Effector memory CD8-positive, alpha-beta T cell (primary cell): ENCODE measurements around the gene LCN10.
"Not testable (repeated sequence)": the region's sequence is repeated elsewhere in the genome, so short reads cannot be mapped to it uniquely, and the experiment has no call there.

Experiments
- ATAC-seq: fragments of 150-1000 bp; cut with Tn5 transposase; replicated peaks from 2 replicates; pipeline ENCODE4 v1.10.0; 2021; ENCODE audit warnings: mild to moderate bottlenecking, moderate library complexity
- DNase-seq, 3 experiments: peaks; one replicate each; pipeline ENCODE4 v3.0.0; 2021
- H3K27ac Mint-ChIP-seq, 2 donors: one replicate each; pipeline ENCODE4 v1.8.0; 2022; ENCODE audit warnings: mild to moderate bottlenecking in 2 of 2, mixed read lengths in 2 of 2, moderate library complexity in 2 of 2
- H3K27me3 Mint-ChIP-seq, 2 donors: one replicate each; pipeline ENCODE4 v1.8.0; 2022; ENCODE audit warnings: mixed read lengths in 2 of 2
- H3K36me3 Mint-ChIP-seq: one replicate; pipeline ENCODE4 v1.8.0; 2022; ENCODE audit warnings: mild to moderate bottlenecking, moderate library complexity, mixed read lengths; ENCODE audit not compliant: insufficient read depth
- H3K4me1 Mint-ChIP-seq, 2 donors: one replicate each; pipeline ENCODE4 v1.8.0; 2022; ENCODE audit warnings: low read depth in 2 of 2, mixed read lengths in 2 of 2
- H3K4me3 Mint-ChIP-seq, 2 donors: one replicate each; pipeline ENCODE4 v1.8.0; 2022; ENCODE audit warnings: mild to moderate bottlenecking in 2 of 2, mixed read lengths in 2 of 2, moderate library complexity in 2 of 2
- H3K9me3 Mint-ChIP-seq, 2 donors: one replicate each; pipeline ENCODE4 v1.8.0; 2022; ENCODE audit warnings: mixed read lengths in 2 of 2

The LCN10 gene

GRCh38 chr9:136765041-136765440 is 22.3 kb upstream of the LCN10 start:
- H3K27ac Mint-ChIP-seq: peak overlapping the region in 1 of 2 donors; percentile 57

GRCh38 chr9:136764301-136764891 is 21.7 kb upstream of the LCN10 start, which contains the start of gene LCN15:
Gene LCN15 (minus strand): TSS chr9:136764518. CDS start chr9:136764488, 30 bp downstream.
- no peak for ATAC-seq
- Mint-ChIP-seq H3K27me3 (peaks cover 7 to 36% of the 10 kb centered on the region in 2 donors), H3K9me3 (no peaks in the 10 kb centered on the region), H3K4me3 (no peak within 1 kb of the TSS), H3K4me1 (peaks cover 8% of the 10 kb centered on the region in 2 donors), H3K27ac (peak within 1 kb of the TSS in 1 of 2 donors; percentile 57), H3K36me3 (peaks cover 4% of the 10 kb centered on the region)
- DNase-seq: no peak

More at GRCh38 chr9:136765041-136765440, 22.3 kb upstream of the LCN10 start:
- no peaks in the 10 kb centered on the region for H3K9me3 Mint-ChIP-seq
- no peak for ATAC-seq
- peaks cover 8 to 12% of the 10 kb centered on the region in 2 donors for H3K4me1 Mint-ChIP-seq
- H3K27me3 Mint-ChIP-seq: peaks cover 7 to 37% of the 10 kb centered on the region in 2 donors
- peaks cover 7% of the 10 kb centered on the region for H3K36me3 Mint-ChIP-seq
- no peak overlapping the region for H3K4me3 Mint-ChIP-seq
- no peak for DNase-seq

- H3K9me3 Mint-ChIP-seq: no peaks in the 10 kb centered on the region
- H3K27me3 Mint-ChIP-seq: peaks cover 7 to 36% of the 10 kb centered on the region in 2 donors
- DNase-seq (no peak), ATAC-seq (no peak)
- H3K4me1 Mint-ChIP-seq: peaks cover 8% of the 10 kb centered on the region in 2 donors
- H3K27ac Mint-ChIP-seq: no peak overlapping the region
- H3K4me3 Mint-ChIP-seq: no peak overlapping the region
- peaks cover 4% of the 10 kb centered on the region for H3K36me3 Mint-ChIP-seq
Measured at GRCh38 chr9:136763649-136764035, 20.9 kb upstream of the LCN10 start.

GRCh38 chr9:136762915-136763648 is 20.3 kb upstream of the LCN10 start:
- DNase-seq (no peak), ATAC-seq (no peak)
- Mint-ChIP-seq H3K4me1 (peaks cover 8% of the 10 kb centered on the region in 2 donors), H3K36me3 (peaks cover 4% of the 10 kb centered on the region), H3K4me3 (no peak overlapping the region), H3K9me3 (no peaks in the 10 kb centered on the region), H3K27ac (no peak overlapping the region), H3K27me3 (peaks cover 7 to 36% of the 10 kb centered on the region in 2 donors)

GRCh38 chr9:136762221-136762691 is 19.5 kb upstream of the LCN10 start:
- DNase-seq (no peak), ATAC-seq (no peak)
- H3K27me3 Mint-ChIP-seq: peaks cover 7 to 27% of the 10 kb centered on the region in 2 donors
- no peak overlapping the region for H3K27ac Mint-ChIP-seq
- H3K4me1 Mint-ChIP-seq: peaks cover 8% of the 10 kb centered on the region in 2 donors
- H3K9me3 Mint-ChIP-seq: no peaks in the 10 kb centered on the region
- H3K36me3 Mint-ChIP-seq: peaks cover 4% of the 10 kb centered on the region
- H3K4me3 Mint-ChIP-seq: no peak overlapping the region

GRCh38 chr9:136761545-136761981 is 18.8 kb upstream of the LCN10 start:
- H3K4me1 Mint-ChIP-seq: peaks cover 3 to 4% of the 10 kb centered on the region in 2 donors
- H3K9me3 Mint-ChIP-seq: no peaks in the 10 kb centered on the region
- H3K27ac Mint-ChIP-seq: no peak overlapping the region
- peaks cover 1 to 24% of the 10 kb centered on the region in 2 donors for H3K27me3 Mint-ChIP-seq
- no peak overlapping the region for H3K4me3 Mint-ChIP-seq
- ATAC-seq (no peak), DNase-seq (no peak)
- peaks cover 4% of the 10 kb centered on the region for H3K36me3 Mint-ChIP-seq

GRCh38 chr9:136760834-136761544 is 18.2 kb upstream of the LCN10 start:
- peaks cover 0 to 30% of the 10 kb centered on the region in 2 donors for H3K27me3 Mint-ChIP-seq
- ATAC-seq: peak; percentile 28
- not testable (repeated sequence) for DNase-seq, H3K4me3 Mint-ChIP-seq, H3K9me3 Mint-ChIP-seq, H3K4me1 Mint-ChIP-seq, H3K27ac Mint-ChIP-seq, H3K36me3 Mint-ChIP-seq

- no peaks in the 10 kb centered on the region for H3K4me1 Mint-ChIP-seq
- peaks cover 4% of the 10 kb centered on the region for H3K36me3 Mint-ChIP-seq
- no peaks in the 10 kb centered on the region for H3K9me3 Mint-ChIP-seq
- H3K27ac Mint-ChIP-seq: no peak overlapping the region
- H3K27me3 Mint-ChIP-seq: peaks cover 0 to 35% of the 10 kb centered on the region in 2 donors
- ATAC-seq (no peak), DNase-seq (no peak)
- no peak overlapping the region for H3K4me3 Mint-ChIP-seq
Measured at GRCh38 chr9:136760424-136760823, 17.7 kb upstream of the LCN10 start.

GRCh38 chr9:136759436-136760325 is 16.9 kb upstream of the LCN10 start:
- Mint-ChIP-seq H3K36me3 (peaks cover 4% of the 10 kb centered on the region), H3K4me1 (no peaks in the 10 kb centered on the region), H3K9me3 (no peaks in the 10 kb centered on the region), H3K4me3 (no peak overlapping the region), H3K27ac (no peak overlapping the region), H3K27me3 (peaks cover 0 to 38% of the 10 kb centered on the region in 2 donors)
- DNase-seq (no peak), ATAC-seq (no peak)

GRCh38 chr9:136759001-136759400 is 16.3 kb upstream of the LCN10 start:
- Mint-ChIP-seq H3K4me3 (no peak overlapping the region), H3K27me3 (peaks cover 0 to 38% of the 10 kb centered on the region in 2 donors), H3K9me3 (no peaks in the 10 kb centered on the region), H3K36me3 (peaks cover 3% of the 10 kb centered on the region), H3K4me1 (no peaks in the 10 kb centered on the region), H3K27ac (no peak overlapping the region)
- ATAC-seq: no peak
- DNase-seq: no peak

- Mint-ChIP-seq H3K27ac (no peak overlapping the region), H3K4me1 (no peaks in the 10 kb centered on the region), H3K36me3 (no peaks in the 10 kb centered on the region), H3K27me3 (peaks cover 0 to 38% of the 10 kb centered on the region in 2 donors), H3K4me3 (no peak overlapping the region), H3K9me3 (peaks cover 0 to 3% of the 10 kb centered on the region in 2 donors)
- ATAC-seq: no peak
- DNase-seq: no peak
Measured at GRCh38 chr9:136757751-136758140, 15.0 kb upstream of the LCN10 start.

- no peak for DNase-seq
- ATAC-seq: no peak
- Mint-ChIP-seq H3K4me3 (peak overlapping the region in 1 of 2 donors; percentile 27), H3K36me3 (no peaks in the 10 kb centered on the region), H3K9me3 (peaks cover 2 to 7% of the 10 kb centered on the region in 2 donors), H3K4me1 (no peaks in the 10 kb centered on the region), H3K27me3 (peaks cover 0 to 38% of the 10 kb centered on the region in 2 donors), H3K27ac (no peak overlapping the region)
Measured at GRCh38 chr9:136757328-136757727, 14.6 kb upstream of the LCN10 start.
